Diencephalon (tissue), 1 donor: ENCODE data around the gene INSL4. TPM values are rescaled to one million over a fixed set of nuclear protein-coding genes. Genes with fewer than 3 reads are reported as not detected.

Experiments used
- small RNA-seq: library from RNA; depleted of rRNA; stranded (forward); fragments of <200 nt; gene quantifications from one replicate; pipeline ENCODE3, GENCODE V24; 2014
- total RNA-seq: library from RNA; depleted of rRNA; stranded (reverse); fragments of >200 nt; gene quantifications from one replicate; pipeline ENCODE4 v1.2.3, GENCODE V29; 2014

Gene INSL4
- not detected for total RNA-seq

DNA sequence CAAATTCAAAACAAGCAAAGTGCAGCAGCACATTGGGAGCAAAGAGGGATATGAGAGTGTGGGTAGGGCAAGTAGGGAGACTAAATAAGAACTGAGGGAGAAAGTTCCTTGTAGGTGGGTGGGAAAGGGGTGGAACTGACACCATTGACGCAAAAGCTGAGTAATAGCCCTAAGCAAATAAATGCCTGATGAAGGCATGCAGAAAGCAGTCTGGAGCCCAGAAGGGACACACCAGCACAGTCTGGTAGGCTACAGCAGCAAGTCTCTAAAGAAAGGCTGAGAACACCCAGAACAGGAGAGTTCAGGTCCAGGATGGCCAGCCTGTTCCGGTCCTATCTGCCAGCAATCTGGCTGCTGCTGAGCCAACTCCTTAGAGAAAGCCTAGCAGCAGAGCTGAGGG lies at the start of gene INSL4:
Gene INSL4, plus strand, starts transcription at position 208 of the 400 bp plus-strand sequence. Its CDS starts 105 bp downstream, at position 313.

DNA sequence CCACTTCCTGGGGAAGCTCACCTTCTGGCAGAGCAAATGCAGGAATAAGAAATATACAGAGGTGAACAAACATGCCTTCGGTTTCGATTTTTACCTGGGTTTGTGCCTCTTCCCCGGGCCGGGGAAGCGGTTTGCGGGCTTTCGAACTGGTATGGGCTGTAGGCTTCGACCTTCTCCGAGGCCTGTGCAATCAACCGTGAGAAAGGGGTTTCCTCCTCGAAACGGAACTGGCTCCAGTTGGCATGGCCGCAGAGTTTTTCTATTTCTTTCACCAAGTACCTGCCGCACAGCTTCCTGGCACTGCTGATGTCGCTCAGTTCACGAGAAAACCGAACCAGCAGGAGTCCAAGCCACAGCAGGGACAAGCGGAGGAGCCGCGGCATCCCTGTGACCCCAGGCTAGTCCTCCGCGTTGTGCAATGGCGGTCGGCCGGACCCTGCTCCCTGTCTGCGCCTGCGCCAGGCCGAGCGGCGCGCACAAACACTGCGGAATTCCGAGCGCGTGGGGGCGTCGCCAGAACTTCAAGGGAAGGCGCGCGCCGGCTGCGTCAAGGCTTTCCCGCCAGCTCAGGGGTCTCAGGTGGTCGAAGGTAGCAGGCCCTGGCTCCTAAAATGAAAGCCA lies 45.9 kb upstream of the INSL4 start, which contains the start of gene INSL6:
Gene INSL6, minus strand, starts transcription at position 420 of the 621 bp plus-strand sequence. Its CDS starts 37 bp downstream, at position 383.

Small RNA genes within 50 kb of the gene (small RNA-seq; reads per million reads assigned to genes)
- not detected for gene AL133547.1

Other genes with a start within 250 kb of the INSL4 start
- 35.5 TPM for gene JAK2, start 246.1 kb upstream of the INSL4 start, total RNA-seq
- gene INSL6, start 45.8 kb upstream of the INSL4 start, total RNA-seq = not detected
- gene RLN2, start 73.3 kb downstream of the INSL4 start, total RNA-seq = 1.4 TPM
- not detected for gene RLN1, start 108.5 kb downstream of the INSL4 start, total RNA-seq
- 21.2 TPM for gene PLGRKT, start 206.5 kb downstream of the INSL4 start, total RNA-seq
- gene CD274, start 219.1 kb downstream of the INSL4 start, total RNA-seq = 1.6 TPM